ENCODE data around the gene BMP7. TPM values are rescaled to one million over a fixed set of nuclear protein-coding genes. Genes with fewer than 3 reads are reported as not detected.

Gene BMP7
- total RNA-seq, 1 donor from 2014 or later: not detected

- TF ChIP-seq CTCF (IDR thresholded peaks at IDR 0.05; ENCODE audit: insufficient read depth, low read length, severe bottlenecking): no peak
- Histone ChIP-seq H3K4me3 (ENCODE audit: low read depth, low read length) (no peak overlapping the region), H3K36me3 (ENCODE audit: control insufficient read depth, insufficient read depth, low read length) (no peaks in the 10 kb centered on the region), H3K27me3 (ENCODE audit: control insufficient read depth, insufficient read depth, low read length) (peaks cover 8% of the 10 kb centered on the region)
- FAIRE-seq (no peak), DNase-seq (ENCODE audit: low read depth) (no peak)
These were observed 7.9 kb upstream of the BMP7 start for GRCh38 chr20:57274299-57274698.

- no peak for DNase-seq (ENCODE audit: low read depth)
- Histone ChIP-seq H3K4me3 (ENCODE audit: low read depth, low read length) (no peak overlapping the region), H3K36me3 (ENCODE audit: control insufficient read depth, insufficient read depth, low read length) (no peaks in the 10 kb centered on the region), H3K27me3 (ENCODE audit: control insufficient read depth, insufficient read depth, low read length) (peaks cover 8% of the 10 kb centered on the region)
- FAIRE-seq: no peak
- TF ChIP-seq CTCF (IDR thresholded peaks at IDR 0.05; ENCODE audit: insufficient read depth, low read length, severe bottlenecking): no peak
These were observed 6.6 kb upstream of the BMP7 start for GRCh38 chr20:57272883-57273535.

- Histone ChIP-seq H3K27me3 (ENCODE audit: control insufficient read depth, insufficient read depth, low read length) (peaks cover 23% of the 10 kb centered on the region), H3K36me3 (ENCODE audit: control insufficient read depth, insufficient read depth, low read length) (no peaks in the 10 kb centered on the region), H3K4me3 (ENCODE audit: low read depth, low read length) (no peak overlapping the region)
- FAIRE-seq (no peak), DNase-seq (ENCODE audit: low read depth) (no peak)
- TF ChIP-seq CTCF (IDR thresholded peaks at IDR 0.05; ENCODE audit: insufficient read depth, low read length, severe bottlenecking): no peak
These were observed 4.0 kb upstream of the BMP7 start for GRCh38 chr20:57270204-57270984.

DNA sequence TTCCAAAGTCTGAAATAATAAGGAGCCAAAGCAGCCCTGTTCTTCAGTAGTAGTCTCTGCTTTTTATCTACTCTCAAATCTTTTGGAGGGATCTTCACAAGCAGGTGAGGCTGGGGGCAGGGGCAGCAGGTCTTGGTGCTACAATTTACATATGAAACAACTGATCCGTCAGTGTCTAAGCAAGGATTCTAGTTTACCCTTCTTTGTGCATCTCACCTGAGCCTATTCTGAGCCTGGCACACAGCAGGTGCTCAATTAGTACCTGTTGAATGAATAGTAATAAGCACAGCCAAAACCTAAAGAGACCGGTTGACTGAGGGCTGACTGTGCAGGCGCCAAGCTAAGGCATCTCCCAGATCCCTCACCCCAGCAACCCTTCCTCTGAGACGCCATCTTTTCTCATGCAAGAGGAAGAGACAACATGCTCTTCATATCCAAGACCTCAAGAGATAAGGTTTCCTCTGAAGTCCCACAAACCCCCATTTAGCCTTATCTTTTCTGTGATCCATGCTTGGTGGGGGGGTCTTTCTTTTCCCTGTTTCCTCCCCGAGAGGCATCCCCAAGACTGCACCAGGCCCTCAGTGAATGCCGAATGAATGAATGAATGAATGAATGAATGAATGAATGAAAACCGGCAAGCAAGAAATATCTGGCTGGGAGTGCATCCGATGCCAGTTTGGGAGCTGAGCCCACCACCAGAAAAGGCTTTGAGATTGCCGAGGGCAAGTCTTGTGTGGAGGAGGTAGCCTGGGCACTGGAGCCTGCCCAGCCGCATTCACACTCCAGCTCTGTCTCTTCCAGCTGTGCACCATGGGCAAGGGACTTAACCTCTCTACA is 2.9 kb upstream of the BMP7 start:
- TF ChIP-seq CTCF (IDR thresholded peaks at IDR 0.05; ENCODE audit: insufficient read depth, low read length, severe bottlenecking): no peak
- Histone ChIP-seq H3K27me3 (ENCODE audit: control insufficient read depth, insufficient read depth, low read length) (peaks cover 25% of the 10 kb centered on the region), H3K36me3 (ENCODE audit: control insufficient read depth, insufficient read depth, low read length) (no peaks in the 10 kb centered on the region), H3K4me3 (ENCODE audit: low read depth, low read length) (no peak overlapping the region)
- FAIRE-seq (no peak), DNase-seq (ENCODE audit: low read depth) (no peak)

DNA sequence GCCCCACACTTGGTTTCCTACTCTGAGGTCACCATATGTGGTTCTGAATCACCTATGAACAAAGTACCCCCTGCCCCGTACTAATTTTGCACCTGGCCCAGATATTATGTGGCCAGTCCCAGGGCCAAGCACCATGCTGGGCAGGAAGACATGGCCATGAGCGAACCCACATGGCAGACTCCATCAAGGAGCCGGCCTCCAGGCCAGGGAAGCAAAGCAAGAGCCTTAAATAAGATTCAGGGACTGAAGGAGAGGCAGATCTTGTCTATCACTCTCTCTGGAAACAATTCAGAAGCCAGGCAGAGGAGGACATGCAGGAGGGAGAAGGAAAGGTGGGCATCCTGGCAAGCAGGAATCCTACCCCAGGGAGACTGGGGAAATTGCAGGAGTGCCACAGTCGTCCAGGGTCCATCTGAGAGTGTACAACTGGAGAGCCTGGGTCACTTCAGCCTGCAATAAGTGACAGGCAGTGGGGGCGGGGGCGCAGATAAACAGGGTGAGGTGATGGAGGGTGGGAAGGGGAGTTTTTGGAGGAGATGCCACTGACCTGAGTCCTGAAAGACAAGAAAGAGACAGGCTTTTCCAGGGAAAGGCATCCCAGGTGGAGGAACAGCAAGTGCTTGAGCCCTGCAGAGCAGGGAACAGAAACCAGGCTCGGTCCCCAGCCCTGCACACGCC is 2.1 kb upstream of the BMP7 start:
- Histone ChIP-seq H3K27me3 (ENCODE audit: control insufficient read depth, insufficient read depth, low read length) (peaks cover 27% of the 10 kb centered on the region), H3K36me3 (ENCODE audit: control insufficient read depth, insufficient read depth, low read length) (no peaks in the 10 kb centered on the region), H3K4me3 (ENCODE audit: low read depth, low read length) (no peak overlapping the region)
- TF ChIP-seq CTCF (IDR thresholded peaks at IDR 0.05; ENCODE audit: insufficient read depth, low read length, severe bottlenecking): no peak
- no peak for DNase-seq (ENCODE audit: low read depth)
- no peak for FAIRE-seq

Data from bronchial epithelial cell (primary cell).